HG02623 (cell line): ENCODE results near the gene HOOK2.
"Not testable (repeated sequence)": the region's sequence is repeated elsewhere in the genome, so short reads cannot be mapped to it uniquely, and the experiment has no call there.

Experiments
- ATAC-seq: cut with Tn5 transposase; IDR thresholded peaks from one replicate; pipeline ENCODE4 v1.9.1; 2021; ENCODE audit warnings: moderate library complexity; ENCODE audit not compliant: unreplicated experiment

The HOOK2 gene

DNA sequence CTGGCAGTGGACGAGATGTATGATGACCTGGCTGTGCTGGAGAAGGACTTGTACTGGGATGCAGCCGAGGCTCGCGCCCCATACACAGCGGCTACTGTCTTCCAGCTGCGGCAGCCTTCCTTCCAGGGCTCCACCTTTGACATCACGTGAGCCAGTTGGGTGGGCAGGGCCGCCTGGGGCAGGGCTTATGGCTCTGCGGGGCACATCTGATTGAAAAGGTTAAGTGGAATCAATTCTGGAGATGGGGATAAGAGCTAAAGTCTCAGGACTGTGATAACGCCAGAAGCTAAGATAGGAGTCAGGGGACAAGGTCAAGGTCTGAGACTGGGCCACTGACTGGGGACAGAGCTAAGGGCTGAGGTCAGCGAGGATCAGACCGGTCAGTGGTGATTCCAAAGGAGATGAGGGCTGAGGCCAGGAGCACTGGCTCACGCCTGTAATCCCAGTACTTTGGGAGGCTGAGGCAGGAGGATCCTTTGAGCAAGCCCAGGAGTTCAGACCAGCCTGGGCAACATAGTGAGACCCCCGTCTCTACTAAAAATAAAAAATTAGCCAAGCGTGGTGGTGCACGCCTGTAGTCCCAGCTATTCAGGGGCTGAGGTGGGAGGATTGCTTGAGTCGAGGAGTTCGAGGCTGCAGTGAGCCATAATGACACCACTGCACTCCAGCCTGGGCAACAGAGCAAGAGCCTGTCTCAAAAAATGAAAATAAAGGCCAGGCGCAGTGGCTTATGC lies 19.0 kb downstream of the HOOK2 start:
- ATAC-seq: no peak

DNA sequence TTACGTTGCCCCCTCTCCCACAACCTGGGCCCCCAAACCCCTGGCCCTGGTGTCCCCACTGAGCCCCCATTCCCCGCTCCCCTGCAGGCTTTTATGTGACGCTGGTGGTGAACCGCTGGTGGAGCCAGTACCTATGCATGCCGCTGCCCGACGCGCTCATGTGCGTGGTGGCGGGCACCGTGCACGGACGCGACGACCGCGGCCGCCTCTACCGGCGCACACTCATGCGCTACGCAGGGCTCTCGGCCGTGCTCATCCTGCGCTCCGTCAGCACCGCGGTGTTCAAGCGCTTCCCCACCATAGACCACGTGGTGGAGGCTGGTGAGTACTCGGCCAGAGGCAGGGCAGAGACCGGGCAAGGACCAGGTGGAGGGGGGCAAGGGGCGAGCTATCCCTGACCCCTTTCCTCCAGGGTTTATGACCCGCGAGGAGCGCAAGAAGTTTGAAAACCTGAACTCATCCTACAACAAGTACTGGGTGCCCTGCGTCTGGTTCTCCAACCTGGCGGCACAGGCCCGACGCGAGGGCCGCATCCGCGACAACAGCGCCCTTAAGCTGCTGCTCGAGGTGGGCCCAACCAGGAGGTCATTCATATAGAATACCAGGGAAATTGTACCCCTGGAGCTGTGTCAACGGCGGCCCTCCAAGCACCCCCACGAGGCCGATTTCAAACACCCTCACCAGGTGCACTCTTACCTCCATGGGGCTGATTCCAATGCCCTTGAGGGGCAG lies 20.7 kb downstream of the HOOK2 start:
- ATAC-seq: no peak

DNA sequence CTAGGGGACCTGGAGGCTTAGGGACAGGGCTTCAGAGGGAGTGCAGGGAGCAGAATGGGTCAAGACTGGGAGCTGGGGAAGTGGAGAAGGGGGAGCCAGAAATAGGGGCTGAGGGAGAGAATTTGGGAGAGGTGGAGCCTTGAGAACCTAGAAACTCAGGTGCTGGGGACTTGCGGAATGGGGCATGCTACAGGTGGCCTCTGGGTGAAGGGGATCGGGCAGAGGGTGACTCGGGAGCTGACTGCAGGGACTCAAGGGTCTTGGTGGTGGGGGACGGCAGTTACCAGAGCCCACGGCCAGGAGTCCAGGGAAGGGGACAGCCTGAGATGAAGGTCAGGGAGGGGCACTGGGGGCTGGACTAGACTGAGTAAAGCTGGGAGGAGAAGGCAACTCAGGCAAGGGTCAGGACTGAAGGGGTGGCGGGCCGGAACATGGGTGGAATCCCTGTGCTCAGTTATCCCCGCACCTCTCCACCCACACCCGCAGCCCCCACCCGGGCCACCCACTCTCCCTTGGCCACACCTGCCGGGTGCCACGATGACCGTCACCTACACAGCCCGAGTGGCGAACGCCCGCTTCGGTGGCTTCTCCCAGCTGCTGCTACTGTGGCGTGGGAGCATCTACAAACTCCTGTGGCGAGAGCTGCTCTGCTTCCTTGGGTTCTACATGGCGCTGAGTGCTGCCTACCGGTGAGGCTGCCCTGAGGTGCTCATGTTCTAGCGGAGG lies 23.1 kb downstream of the HOOK2 start:
- ATAC-seq: no peak

DNA sequence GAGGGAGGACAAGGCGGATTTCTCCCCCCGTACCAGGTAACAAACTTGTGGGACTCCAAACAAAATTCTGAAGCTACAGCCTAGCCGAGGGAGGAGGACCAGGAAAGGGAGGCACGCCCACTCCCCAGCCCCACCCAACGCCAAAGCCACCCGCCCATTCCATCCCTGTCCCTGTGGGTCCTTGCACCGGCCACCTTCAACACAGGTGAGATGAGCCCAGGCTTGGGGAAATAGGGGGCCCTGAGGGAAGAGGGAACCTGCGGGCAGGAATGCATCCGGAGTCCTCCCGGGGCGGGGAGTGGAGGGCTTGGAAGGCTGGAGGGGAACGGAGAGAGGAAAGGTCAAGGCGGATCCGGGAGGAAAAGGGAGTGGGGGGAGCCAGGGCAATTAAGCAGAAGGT lies 23.7 kb downstream of the HOOK2 start, which contains the start of gene BEST2:
Gene BEST2, plus strand, starts transcription at position 157 of the 400 bp plus-strand sequence. CDS start 802 bp downstream, outside the sequence.
- no peak for ATAC-seq

DNA sequence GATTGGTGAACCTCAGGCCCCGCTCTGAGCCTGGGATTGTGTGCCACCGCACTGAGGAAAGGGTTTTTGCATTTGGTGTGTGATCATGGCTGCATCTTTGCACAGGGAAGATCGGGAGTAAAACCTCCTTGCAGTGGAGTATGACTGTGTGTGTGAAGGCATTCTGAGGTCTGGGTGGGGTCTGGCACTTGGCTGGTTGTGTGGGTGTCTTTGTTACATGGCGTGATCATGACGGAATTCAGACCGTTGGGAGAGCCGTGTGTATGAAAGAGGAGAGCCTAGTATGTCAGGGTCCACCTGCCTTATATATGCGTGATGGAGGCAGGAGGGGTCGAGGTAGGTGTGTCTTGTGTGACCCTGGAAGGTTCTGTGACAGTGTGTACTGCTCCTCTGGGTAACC lies 24.5 kb downstream of the HOOK2 start:
- no peak for ATAC-seq

DNA sequence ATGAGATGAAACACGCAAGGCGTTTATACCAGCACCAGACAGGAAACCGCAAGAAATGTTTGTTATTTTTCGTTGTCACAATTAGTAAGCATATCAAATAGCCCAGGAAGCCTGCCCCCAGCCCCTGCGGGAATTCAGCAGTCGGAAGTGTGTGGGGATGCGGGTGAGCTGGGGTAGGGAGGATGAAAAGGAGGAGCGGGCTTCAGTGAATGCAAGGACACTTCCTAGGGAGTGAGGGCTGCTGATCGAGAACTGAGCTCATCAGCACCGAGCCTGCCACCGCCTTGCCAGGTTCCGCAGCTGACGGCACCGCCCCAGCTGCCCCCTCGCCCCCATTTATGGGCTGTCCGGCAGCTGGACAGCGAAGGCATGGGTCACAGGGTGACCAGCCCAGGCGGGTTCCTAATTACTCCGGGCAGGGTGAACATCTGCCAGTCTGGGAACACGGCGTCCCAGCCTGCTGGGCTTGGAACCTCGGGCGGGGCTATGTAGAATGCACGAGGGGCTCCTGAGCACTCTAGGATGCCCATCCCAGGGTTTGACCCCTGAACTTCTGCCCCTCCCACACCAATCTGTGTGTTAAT lies 25.3 kb downstream of the HOOK2 start:
- no peak for ATAC-seq

DNA sequence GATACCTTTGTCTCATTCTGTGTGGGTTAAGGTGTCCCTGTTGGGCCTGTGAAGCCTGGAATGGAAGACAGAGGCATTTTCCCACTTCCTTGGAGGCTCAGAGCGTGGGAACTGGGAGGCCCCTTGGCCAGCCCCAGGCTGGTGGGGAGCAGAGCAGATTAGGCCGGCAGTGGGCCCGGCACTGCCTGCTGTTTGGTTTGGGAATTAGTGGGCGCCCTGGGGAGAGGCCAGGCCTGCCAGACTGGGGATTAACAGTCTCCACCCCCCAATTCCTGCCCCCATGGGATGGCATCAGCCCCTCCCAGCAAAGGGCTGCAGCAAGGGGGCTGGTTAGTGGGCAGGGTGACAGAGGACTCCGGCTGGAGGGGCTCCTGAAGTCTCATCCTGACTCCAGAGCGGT lies 26.9 kb downstream of the HOOK2 start:
- ATAC-seq: no peak

DNA sequence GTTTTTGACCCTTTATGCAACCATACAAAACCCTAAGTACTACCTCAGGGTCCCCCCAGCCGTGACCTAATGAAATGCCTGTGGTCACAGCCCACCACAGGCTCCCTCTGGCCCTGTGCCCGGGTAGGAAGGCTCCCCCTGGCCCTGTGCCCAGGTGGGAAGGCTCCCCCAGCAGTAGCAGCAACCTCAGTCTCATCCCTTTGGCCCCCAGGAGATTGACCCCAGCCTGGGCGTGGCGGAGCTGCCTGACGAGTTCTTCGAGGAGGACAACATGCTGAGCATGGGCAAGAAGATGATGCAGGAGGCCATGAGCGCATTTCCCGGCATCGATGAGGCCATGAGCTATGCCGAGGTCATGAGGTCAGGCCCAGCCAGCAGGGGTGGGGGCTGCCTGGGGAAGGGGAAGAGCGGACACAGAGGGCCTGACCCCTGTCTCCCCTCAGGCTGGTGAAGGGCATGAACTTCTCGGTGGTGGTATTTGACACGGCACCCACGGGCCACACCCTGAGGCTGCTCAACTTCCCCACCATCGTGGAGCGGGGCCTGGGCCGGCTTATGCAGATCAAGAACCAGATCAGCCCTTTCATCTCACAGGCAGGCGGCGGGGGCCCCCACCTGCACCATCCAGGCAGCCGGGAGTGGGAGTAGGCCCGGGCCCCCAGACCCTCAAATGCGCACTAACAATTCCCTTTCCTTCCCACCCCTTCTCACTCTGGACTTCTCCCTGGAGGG lies 30.0 kb downstream of the HOOK2 start:
- ATAC-seq: no peak

DNA sequence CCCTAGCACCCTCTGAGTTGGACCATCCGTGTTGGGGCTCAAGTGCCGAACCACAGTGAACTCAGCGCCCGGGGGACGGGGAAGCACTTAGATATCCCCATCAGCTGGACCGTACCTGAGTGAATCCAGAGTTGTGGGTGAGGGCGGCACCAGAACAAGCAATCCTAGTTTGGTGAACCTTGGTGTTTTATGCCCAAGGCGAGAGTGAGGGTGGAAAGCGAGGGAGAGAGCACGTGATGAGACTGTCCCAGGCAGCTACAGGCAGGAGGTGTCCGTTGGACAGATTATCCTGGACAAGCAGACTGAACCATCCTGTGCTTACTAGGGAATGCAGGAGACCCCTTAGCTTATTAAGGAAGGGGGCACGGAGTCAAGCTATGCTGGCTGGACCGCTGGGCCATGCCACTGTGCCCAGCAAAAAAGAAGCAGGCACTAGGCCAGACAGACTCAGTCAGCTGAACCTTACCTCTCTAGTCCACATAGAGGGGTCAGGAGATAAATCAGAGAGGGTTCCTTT lies 37.5 kb downstream of the HOOK2 start:
- ATAC-seq: no peak

DNA sequence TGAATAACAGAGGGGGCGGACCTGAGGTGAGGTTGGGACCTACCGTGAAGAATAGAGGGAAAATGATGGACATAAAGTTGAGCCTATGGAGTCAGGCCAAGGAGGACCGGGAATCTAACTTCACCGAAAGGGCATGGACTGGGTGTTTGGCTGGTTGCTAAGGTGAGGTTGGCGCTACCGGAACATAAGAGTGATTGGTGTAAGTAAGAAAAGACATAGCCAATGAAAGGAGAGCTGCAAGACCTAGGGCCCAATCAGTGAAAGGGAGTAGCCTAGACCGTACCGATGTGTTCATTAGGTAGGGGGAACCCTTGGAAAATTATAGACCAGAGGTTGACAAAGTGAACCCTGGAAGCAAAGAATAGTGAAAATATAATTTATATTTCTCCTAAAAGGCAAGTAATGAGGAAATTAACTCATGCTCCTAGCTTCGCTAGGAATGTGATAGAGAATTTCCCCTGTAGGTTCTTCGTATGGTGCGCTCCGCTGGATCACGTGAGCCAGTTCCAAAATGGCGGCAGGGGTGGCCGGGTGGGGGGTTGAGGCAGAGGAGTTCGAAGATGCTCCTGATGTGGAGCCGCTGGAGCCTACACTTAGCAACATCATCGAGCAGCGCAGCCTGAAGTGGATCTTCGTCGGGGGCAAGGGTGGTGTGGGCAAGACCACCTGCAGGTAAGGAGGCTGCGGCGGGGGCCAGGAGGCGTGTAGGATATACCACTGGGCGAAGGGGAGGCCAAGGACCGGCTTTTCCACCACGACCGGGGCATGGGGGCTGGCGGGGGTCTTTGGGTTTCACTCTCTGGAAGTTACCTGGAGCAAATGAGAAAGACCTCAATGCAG lies 38.1 kb downstream of the HOOK2 start, which contains the start of gene GET3:
Gene GET3, plus strand, starts transcription at position 503 of the 840 bp plus-strand sequence. Its CDS starts 9 bp downstream, at position 512.
- ATAC-seq: peak; percentile 60

DNA sequence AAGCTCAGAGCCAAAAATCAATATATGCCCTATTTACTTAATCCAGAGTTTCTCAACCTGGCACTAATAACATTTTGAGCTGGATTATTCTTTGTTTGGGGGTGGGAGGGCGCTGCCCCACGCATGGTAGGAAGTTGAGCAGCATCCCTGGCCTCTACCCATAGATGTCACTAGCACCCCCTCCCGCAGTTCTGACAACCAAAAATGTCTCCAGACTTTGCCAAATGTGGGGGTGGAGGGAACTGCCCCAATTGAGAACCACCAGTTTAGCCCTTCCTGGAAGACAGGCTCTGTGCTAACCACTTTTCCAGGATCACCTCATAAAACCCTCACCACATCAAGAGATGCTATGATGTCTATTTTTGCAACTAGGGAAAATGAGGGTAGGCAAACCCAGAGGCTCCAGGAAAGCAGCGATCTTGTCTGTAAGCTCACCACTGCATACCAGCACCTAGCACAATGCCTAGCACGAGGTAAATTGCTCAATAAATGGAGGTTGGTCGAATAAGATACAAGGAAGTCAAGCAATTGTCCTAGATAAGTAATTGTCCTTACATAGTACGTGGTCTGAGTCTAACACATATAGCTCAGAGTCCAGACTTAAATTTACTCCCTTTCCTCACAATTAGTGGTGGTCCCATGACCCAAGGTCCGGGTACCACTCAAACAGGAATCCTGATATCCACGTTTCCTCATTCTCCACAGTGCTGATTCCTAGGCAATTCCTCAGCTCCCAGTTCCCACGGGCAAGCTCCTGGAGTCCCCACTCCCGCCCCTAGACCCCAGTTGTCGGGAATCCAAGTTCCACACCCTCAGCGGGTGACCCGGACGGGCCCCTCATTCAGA lies 41.8 kb downstream of the HOOK2 start:
- no peak for ATAC-seq

DNA sequence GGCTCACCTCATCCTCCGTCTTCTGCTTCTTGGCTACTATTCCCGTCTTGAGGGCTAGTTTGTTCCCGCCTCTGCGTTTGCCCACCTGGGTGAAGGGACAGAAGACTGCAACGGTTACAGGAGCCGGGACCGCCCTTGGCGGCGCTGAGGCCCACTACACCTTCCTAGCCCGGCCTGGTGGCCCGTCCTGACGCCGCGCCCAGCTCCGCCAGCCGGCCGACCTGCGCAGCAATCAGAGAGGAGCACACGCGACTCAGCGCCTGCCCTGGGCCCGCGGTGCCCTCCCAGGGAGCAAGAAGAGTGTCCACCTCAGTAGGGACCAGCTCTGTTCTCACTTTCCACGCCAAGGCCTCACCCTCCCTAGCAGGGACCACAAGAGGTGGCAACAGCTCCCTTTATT lies 44.0 kb downstream of the HOOK2 start:
- ATAC-seq: no peak

DNA sequence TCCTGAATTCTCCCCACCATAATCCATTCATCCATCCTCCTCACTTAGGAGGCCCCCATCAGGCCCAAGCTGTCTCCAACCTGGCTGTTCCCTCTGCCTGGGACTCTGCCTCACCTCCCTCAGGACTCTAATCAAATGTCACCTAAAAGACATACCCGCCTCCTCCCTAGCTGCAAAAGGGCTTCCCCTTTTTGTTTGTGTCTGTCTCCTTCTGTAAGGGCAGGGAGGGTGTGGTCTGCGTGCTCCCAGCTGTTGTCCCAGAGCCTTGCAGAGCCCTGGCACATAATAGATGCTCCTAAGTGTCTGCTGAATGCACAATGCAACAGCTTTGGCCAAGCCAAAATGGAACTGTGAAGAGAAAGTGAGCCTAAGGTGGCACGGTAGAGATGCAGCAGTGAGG lies 45.3 kb downstream of the HOOK2 start:
- no peak for ATAC-seq

DNA sequence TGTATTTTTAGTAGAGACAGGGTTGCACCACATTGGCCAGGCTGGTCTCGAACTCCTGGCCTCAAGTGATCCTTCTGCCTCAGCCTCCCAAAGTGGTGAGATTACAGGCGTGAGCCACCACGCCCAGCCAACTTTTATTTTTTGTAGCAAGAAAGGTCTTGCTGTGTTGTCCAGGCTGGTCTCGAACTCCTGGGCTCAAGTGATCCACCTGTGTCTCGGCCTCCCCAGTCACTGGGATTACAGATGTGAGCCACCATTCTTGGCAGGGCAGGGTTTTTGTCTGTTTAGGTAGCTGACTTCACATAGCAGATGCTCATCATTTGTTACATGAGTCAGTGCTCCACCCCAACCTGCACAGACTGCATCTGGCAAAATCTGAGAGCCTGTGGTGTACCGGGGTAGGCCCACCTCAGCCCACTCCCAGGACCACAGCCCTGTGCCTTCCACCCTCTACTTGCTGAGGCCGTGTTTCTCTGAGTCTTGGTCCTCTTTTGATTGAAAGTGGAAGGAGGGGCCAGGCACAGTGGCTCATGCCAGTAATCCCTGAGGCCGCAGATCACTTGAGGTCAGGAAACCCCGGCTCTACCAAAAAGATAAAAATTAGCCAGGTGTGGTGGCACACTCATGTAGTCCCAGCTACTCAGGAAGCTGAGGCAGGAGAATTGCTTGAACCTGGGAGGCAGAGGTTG lies 47.5 kb downstream of the HOOK2 start:
- no peak for ATAC-seq

DNA sequence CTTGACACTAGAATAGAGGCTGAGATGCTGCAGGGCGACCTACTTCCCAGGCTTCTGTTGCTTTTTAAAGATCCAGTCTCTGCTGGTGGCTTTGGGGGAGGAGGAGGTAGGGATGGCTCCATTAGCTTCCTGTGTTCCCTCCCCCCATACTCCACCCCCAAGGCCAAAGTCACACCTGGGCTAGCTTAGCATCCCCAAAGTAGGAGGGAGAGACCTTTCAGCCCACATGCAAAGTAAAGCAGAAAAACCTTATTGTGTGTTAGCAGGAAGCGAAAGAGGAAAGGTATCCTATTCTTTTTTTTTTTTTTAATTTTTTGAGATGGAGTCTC lies 48.4 kb downstream of the HOOK2 start:
- ATAC-seq: no peak

DNA sequence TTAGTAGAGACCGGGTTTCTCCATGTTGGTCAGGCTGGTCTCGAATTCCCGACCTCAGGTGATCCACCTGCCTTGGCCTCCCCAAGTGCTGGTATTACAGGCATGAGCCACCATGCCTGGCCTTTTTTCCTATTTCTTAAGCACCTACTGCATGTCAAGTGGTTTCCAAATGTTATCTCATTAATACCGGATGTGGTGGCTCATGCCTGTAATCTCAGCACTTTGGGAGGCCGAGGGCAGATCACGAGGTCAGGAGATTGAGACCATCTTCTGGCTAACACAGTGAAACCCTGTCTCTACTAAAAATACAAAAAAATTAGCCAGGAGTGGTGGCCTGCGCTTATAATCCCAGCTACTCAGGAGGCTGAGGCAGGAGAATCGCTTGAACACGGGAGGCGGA lies 49.7 kb downstream of the HOOK2 start:
- ATAC-seq: not testable (repeated sequence)

DNA sequence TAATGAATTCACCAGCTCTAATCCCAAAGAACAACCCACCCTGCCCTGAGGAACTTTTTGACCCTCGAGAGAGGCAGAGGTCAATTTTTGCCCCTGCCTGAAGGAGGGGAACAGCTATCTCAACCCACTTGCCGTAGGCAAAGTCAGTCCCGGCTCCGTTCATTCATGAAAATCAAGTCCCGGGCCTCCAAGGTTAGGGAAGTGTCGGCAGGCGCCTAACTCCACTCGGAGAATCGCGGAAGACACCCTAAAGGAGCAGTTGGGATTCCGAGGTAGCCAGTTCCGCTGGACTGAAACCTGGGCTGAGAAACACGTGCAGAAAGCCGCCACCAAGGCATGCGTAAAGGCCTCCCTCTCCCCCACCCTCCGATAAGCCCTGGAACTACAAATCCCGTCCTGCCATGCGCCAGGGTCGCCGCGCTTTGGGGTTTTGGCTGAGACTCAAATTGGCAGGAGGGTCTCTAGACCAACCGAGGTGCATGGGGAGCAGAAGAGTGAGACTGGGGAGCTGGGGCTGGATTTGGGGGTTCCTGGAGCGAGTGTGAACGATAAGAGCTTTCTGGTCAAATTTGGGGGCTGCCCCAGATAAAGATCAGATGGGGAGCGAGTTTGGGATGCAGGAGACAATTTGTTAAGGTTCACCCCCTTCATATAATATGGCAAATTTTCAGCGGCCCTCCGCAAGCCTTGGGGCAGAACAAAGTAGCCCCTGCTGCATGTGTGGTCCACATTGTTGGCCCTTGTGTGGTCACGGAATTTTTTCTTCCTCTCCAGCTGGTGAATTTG lies 51.5 kb downstream of the HOOK2 start, which contains the start of gene TNPO2:
Gene TNPO2, minus strand, starts transcription at position 292 of the 786 bp plus-strand sequence. CDS start 2,955 bp downstream, outside the sequence.
- no peak for ATAC-seq
